ENCODE results near the gene ROR1. TPM values are rescaled to one million over a fixed set of nuclear protein-coding genes. Genes with fewer than 3 reads are reported as not detected.

Gene ROR1
- total RNA-seq, 2 donors from 2014 or later, result 12.9 to 40.8 TPM

DNA sequence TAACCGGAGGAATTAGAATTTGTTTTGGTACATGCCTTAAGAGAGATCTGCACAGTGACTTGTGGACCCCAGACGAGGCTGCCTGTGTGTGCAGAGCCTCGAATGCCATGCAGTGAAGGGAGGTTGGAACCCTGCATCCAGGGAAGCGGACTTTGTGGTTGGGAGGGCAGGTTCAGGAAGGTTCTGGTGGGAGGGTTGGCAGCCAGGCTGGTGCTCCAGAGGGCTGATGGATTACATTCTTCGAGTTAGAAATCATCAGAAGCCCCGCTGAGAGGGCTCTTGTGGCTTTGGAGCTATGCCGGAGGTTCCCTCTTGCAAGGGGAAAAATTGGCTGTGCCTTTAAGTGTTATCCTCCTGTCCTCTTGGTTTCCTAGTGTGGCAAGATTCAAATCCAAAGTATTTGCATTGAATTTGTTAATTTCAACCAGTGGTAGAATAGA is 21.1 kb downstream of the ROR1 start:
- Histone ChIP-seq H3K9me3 (no peaks in the 10 kb centered on the region), H3K4me3 (no peak overlapping the region), H3K4me1 (peaks cover 2 to 18% of the 10 kb centered on the region in 2 donors), H3K27me3 (no peaks in the 10 kb centered on the region), H3K36me3 (no peaks in the 10 kb centered on the region), H3K27ac (no peak overlapping the region)
- TF ChIP-seq, protein P1, sequence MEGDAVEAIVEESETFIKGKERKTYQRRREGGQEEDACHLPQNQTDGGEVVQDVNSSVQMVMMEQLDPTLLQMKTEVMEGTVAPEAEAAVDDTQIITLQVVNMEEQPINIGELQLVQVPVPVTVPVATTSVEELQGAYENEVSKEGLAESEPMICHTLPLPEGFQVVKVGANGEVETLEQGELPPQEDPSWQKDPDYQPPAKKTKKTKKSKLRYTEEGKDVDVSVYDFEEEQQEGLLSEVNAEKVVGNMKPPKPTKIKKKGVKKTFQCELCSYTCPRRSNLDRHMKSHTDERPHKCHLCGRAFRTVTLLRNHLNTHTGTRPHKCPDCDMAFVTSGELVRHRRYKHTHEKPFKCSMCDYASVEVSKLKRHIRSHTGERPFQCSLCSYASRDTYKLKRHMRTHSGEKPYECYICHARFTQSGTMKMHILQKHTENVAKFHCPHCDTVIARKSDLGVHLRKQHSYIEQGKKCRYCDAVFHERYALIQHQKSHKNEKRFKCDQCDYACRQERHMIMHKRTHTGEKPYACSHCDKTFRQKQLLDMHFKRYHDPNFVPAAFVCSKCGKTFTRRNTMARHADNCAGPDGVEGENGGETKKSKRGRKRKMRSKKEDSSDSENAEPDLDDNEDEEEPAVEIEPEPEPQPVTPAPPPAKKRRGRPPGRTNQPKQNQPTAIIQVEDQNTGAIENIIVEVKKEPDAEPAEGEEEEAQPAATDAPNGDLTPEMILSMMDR (IDR thresholded peaks at IDR 0.05), result no peak
- no peak for DNase-seq (ENCODE audit: low spot score)

DNA sequence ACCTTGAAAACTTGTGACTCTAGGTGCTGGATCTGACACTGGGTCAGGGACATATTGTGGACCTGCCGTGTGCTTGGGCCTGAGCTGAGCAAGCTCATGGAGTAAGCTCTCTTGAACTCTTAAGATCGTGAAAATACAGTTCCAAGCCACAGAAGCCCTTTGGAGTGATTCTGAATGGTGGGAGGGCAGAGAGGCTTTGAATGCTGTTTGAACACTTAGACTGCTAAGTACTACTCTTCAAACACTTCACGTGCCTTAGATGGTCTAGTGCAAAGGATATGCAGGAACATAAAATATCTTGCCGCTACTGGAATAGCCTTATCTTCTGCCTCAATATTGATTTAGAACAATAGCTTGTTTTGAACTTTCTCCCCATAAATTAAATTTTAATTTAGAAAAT is 21.6 kb downstream of the ROR1 start:
- peaks cover 2 to 18% of the 10 kb centered on the region in 2 donors for H3K4me1 ChIP-seq

DNA sequence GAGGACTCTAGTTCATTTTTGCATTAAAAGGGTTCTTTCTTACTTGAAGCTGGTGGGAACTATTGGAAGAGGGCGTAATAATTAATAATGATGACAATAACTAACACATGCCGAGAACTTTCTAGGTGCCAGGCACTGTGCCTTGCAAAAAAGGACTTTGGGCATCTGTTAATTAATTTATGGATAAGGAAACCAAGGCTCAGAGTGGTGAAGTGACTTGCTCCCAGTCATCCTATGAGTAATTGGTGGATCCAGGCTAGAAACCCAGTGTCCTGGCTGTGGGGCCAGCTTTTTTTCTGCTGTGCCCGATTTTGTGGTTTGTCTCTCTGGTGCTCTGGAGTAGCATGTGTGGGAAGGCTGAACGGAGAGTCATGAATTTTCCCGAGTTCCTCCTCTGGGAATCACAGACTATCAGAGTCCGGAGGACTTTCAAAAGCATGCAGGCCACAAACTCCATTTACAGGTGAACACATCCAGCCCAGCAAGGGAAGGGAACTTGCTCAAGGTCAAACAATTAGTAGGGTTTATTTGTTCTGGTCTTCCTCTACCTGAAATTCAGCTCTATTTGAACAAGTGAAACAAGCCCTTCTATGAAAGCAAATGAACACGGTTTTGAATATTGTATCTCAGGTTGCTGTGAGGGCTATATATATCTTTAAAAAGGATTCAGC is 23.4 kb downstream of the ROR1 start:
- no peak overlapping the region for H3K4me3 ChIP-seq
- H3K9me3 ChIP-seq, result no peaks in the 10 kb centered on the region
- peaks cover 2 to 10% of the 10 kb centered on the region in 2 donors for H3K4me1 ChIP-seq
- TF ChIP-seq, protein P1 (IDR thresholded peaks at IDR 0.05), result no peak
- H3K36me3 ChIP-seq, result no peaks in the 10 kb centered on the region
- no peak overlapping the region for H3K27ac ChIP-seq
- no peaks in the 10 kb centered on the region for H3K27me3 ChIP-seq
- DNase-seq (ENCODE audit: low spot score), result no peak

More for the DNA sequence above, 21.6 kb downstream of the ROR1 start:
- DNase-seq (ENCODE audit: low spot score), result no peak
- no peak overlapping the region for H3K27ac ChIP-seq
- no peaks in the 10 kb centered on the region for H3K36me3 ChIP-seq
- TF ChIP-seq, protein P1 (IDR thresholded peaks at IDR 0.05), result no peak
- H3K4me3 ChIP-seq, result no peak overlapping the region
- no peaks in the 10 kb centered on the region for H3K27me3 ChIP-seq
- no peaks in the 10 kb centered on the region for H3K9me3 ChIP-seq

DNA sequence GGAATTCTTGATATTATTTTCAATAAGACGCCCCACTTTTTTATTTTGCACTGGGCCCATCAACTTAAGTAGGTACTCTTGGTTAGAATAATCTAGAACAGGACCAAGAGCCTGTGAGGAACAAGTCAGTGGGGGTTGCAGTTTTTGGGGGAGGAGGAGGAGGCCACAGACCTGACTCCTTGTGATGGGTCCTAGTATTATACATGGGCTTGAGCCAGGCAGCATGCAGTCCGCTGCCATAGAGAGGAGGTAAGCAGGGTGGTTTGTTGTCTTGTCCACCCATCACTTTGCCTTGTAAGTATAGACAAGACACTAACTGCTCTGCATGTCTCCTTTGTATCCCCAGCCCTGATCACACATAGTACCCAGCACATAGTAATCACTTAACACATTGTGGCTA is 24.5 kb downstream of the ROR1 start:
- Histone ChIP-seq H3K27ac (no peak overlapping the region), H3K4me1 (peaks cover 2 to 7% of the 10 kb centered on the region in 2 donors), H3K36me3 (no peaks in the 10 kb centered on the region), H3K27me3 (no peaks in the 10 kb centered on the region), H3K9me3 (no peaks in the 10 kb centered on the region), H3K4me3 (no peak overlapping the region)
- no peak for DNase-seq (ENCODE audit: low spot score)
- TF ChIP-seq, protein P1 (IDR thresholded peaks at IDR 0.05), result no peak

DNA sequence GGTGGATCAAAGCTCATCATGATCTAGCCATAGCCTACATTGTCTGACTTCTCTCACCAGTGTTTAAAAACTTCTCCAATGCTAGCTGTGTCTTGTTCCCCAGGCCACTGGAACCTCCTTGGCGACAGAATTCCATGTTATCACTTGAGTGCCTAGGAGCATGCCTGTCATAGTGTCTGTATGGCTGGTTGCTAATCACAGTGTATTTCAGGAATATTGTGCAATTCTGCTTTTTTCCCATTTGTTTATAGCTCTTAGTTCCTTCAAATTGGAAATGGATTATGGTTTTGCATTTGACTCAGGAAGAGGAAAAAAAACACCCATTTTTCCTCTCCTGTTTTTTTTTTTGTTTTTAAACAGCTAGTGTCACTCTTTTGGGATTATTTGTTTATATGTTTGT is 25.5 kb downstream of the ROR1 start:
- TF ChIP-seq, protein P1 (IDR thresholded peaks at IDR 0.05), result no peak
- H3K27me3 ChIP-seq, result no peaks in the 10 kb centered on the region
- DNase-seq (ENCODE audit: low spot score), result no peak
- H3K4me3 ChIP-seq, result no peak overlapping the region
- no peaks in the 10 kb centered on the region for H3K36me3 ChIP-seq
- no peak overlapping the region for H3K27ac ChIP-seq
- no peaks in the 10 kb centered on the region for H3K9me3 ChIP-seq
- H3K4me1 ChIP-seq, result peaks cover 2 to 7% of the 10 kb centered on the region in 2 donors

DNA sequence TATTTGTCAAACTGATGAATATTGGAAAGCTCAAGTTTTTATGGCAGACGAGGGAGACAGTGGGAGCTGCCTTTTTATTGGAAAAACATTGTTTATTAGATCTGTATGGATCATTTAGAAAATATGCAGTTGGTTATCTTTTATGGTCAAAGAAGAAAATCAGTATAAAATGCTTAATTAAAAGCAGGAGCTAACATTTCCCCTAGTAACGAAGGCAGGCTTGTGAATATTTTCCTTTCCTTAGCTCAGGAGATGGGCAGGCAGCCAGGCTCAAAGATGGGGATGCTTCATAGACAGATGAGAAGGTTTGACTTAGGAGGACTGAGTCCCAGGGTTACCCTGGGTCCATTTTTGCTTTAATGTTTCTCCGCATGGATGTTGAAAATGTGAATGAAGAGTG is 26.0 kb downstream of the ROR1 start:
- no peak overlapping the region for H3K27ac ChIP-seq
- H3K36me3 ChIP-seq, result no peaks in the 10 kb centered on the region
- no peaks in the 10 kb centered on the region for H3K9me3 ChIP-seq
- DNase-seq (ENCODE audit: low spot score), result no peak
- no peak overlapping the region for H3K4me3 ChIP-seq
- no peaks in the 10 kb centered on the region for H3K27me3 ChIP-seq
- TF ChIP-seq, protein P1 (IDR thresholded peaks at IDR 0.05), result no peak
- H3K4me1 ChIP-seq, result peaks cover 2 to 7% of the 10 kb centered on the region in 2 donors

All from right atrium auricular region (tissue), 2 donors.